ENCODE measurements around the gene AATF.

- TF ChIP-seq CTCF (IDR thresholded peaks at IDR 0.05): no peak
- TF ChIP-seq POLR2A (IDR thresholded peaks at IDR 0.05): no peak
These were observed 133.6 kb downstream of the AATF start for GRCh38 chr17:37082311-37082860.

All from prostate gland (tissue), 2 donors.